Measurements from ENCODE around the gene LIPH. TPM values are rescaled to one million over a fixed set of nuclear protein-coding genes. Genes with fewer than 3 reads are reported as not detected.

Gene LIPH
- 1.1 and 2.3 TPM in 2 replicates for total RNA-seq
- polyA plus RNA-seq: 0.40 and 1.5 TPM in 2 replicates

DNA sequence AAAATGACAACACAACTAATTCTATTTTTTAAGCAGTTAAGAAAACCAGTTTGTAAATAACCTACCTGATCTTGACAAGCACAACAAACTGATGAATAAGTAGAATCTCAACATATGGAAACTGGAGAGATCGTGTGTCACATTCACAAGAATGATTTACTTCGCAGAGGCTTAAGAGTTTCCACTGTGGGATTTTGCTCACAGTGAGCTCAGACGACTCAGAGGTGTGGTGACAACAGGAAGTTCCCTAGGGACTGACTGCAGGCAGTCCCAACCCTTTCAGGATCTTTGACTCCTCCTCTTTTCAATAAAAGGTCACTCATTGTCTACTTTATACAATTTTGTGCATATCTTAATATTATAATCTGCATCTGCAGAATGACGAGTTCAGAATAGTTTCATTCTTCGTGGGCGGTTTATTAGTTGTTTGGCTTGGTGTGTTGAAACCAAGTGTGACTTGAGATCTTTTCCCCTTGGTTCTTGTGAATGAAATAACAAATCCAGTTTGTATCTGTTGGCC, at the start of gene LIPH:
Gene LIPH (minus strand): TSS at position 231 of the 520 bp plus-strand sequence. CDS start 117 bp downstream, at position 114.
- TF ChIP-seq, protein P1, sequence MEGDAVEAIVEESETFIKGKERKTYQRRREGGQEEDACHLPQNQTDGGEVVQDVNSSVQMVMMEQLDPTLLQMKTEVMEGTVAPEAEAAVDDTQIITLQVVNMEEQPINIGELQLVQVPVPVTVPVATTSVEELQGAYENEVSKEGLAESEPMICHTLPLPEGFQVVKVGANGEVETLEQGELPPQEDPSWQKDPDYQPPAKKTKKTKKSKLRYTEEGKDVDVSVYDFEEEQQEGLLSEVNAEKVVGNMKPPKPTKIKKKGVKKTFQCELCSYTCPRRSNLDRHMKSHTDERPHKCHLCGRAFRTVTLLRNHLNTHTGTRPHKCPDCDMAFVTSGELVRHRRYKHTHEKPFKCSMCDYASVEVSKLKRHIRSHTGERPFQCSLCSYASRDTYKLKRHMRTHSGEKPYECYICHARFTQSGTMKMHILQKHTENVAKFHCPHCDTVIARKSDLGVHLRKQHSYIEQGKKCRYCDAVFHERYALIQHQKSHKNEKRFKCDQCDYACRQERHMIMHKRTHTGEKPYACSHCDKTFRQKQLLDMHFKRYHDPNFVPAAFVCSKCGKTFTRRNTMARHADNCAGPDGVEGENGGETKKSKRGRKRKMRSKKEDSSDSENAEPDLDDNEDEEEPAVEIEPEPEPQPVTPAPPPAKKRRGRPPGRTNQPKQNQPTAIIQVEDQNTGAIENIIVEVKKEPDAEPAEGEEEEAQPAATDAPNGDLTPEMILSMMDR (IDR thresholded peaks at IDR 0.05; ENCODE audit: low read depth, low read length): no peak
- H3K4me1 ChIP-seq (ENCODE audit: low read depth): peaks cover 8% of the 10 kb centered on the region
- no peak within 1 kb of the TSS for H3K4me3 ChIP-seq
- H3K27me3 ChIP-seq: no peaks in the 10 kb centered on the region
- no peaks in the 10 kb centered on the region for H3K36me3 ChIP-seq
- no peak within 1 kb of the TSS for H3K27ac ChIP-seq
- H3K9me3 ChIP-seq (ENCODE audit: low read depth): no peaks in the 10 kb centered on the region
- peak; percentile 9 to 32 for DNase-seq (ENCODE audit: low read depth in 1 of 2, low spot score in 1 of 2)

DNA sequence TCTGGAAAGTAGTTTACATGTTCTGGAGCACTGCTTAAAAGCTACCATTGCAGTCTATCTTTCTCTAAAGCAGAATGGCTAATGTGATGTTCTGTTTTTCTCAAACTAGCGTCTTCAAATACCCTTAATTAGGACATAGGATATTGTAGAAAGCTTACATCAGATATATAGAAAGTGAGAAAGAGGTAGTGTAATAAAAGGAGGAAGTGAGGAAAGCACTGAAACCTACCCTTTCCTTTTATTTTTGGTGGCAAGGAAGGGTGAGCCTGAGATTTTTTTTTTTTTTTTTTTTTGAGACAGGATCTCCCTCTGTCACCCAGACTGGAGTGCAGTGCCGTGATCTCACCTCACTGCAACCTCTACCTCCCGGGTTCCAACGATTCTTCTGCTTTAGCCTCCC, 43.1 kb upstream of the LIPH start:
- Histone ChIP-seq H3K27me3 (no peaks in the 10 kb centered on the region), H3K4me1 (ENCODE audit: low read depth) (no peaks in the 10 kb centered on the region), H3K9me3 (ENCODE audit: low read depth) (no peaks in the 10 kb centered on the region), H3K36me3 (peaks cover 13% of the 10 kb centered on the region), H3K4me3 (no peak overlapping the region), H3K27ac (no peak overlapping the region)
- no peak for DNase-seq (ENCODE audit: low read depth in 1 of 2, low spot score in 1 of 2)
- TF ChIP-seq, protein P1 (IDR thresholded peaks at IDR 0.05; ENCODE audit: low read depth, low read length): no peak

DNA sequence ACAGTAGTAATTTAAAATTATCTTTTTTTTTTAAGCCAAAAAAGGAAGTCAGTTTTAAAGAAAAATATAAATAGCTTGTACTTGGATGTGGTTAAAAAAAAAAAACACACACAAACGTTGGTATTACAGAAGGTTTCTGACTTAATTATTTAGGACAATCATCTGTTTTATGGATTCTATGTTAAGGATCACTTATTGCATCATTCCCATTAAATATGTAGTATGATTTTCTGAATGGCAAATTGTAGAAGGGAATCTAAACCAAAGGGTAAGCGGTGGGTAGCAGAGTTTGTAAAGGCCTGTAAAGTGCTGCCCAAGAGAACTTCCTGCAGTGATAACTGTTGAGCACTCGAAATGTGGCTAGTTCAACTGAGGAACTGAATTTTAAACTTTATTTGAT, 41.7 kb upstream of the LIPH start:
- H3K4me1 ChIP-seq (ENCODE audit: low read depth): no peaks in the 10 kb centered on the region
- no peaks in the 10 kb centered on the region for H3K9me3 ChIP-seq (ENCODE audit: low read depth)
- H3K36me3 ChIP-seq: peaks cover 11% of the 10 kb centered on the region
- DNase-seq (ENCODE audit: low read depth in 1 of 2, low spot score in 1 of 2): no peak
- H3K27ac ChIP-seq: no peak overlapping the region
- TF ChIP-seq, protein P1 (IDR thresholded peaks at IDR 0.05; ENCODE audit: low read depth, low read length): no peak
- H3K27me3 ChIP-seq: no peaks in the 10 kb centered on the region
- no peak overlapping the region for H3K4me3 ChIP-seq

DNA sequence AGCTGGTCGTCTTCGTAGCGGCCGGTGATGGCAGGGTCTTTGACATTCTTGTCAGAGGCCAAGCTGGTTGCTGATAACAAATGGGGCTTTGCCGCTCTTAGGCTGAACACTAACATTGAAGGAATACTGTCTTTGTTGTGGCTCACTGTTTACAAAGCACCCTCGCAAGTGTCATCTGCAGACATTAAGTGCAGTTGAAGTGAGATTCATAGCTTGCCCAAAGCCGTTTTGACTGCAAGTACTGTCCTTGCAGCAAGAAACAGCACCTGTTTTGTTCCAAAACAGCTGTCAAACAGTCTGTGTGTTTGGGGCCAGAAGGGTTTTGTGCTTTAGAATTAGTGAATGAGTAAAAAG, 34.3 kb upstream of the LIPH start:
- H3K9me3 ChIP-seq (ENCODE audit: low read depth): no peaks in the 10 kb centered on the region
- TF ChIP-seq, protein P1 (IDR thresholded peaks at IDR 0.05; ENCODE audit: low read depth, low read length): no peak
- peak overlapping the region; percentile 95 for H3K27ac ChIP-seq
- H3K36me3 ChIP-seq: no peaks in the 10 kb centered on the region
- H3K4me3 ChIP-seq: peak overlapping the region; percentile 64
- no peaks in the 10 kb centered on the region for H3K27me3 ChIP-seq
- H3K4me1 ChIP-seq (ENCODE audit: low read depth): peaks cover 4% of the 10 kb centered on the region
- no peak for DNase-seq (ENCODE audit: low read depth in 1 of 2, low spot score in 1 of 2)

DNA sequence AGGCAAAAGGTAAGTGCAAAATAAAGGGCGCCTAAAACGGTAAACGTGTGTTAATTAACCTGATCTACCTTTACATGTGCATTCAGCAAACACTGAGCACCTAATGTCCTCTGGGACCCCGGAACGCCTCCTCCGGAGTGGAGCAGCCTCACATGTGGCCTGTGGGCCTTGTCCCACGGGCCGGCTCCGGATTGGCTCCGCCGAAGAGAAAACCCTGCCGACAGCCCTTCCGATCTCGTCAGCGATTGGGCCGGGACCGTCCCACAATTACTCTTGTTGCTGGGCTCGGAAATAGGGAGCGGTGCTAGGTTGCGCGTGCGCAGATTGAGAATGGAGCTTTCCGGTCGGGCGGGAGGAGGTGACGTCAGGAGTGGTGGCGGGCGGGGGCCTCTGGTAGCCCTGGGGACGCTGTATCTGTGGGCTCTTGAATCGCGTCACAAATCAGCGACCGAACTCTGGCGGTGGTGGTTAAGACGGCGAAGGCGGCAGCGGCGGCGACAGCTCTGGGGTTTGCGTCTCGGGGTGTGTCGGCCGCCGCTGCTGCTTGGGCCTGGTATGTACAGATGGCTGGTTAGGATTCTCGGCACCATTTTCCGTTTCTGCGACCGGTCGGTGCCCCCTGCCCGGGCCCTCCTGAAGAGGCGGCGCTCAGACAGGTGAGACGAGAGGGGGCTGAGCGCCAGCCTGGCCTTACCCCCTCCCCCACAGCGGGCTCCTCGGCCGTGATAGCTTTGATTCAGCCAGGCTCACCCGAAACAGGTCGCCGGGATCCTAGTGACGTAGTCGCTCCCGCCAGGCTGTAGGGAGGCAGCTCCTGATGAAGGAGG, 33.7 kb upstream of the LIPH start, which contains the start of gene SENP2:
Gene SENP2 (plus strand): TSS at position 437 of the 827 bp plus-strand sequence. CDS start 119 bp downstream, at position 556.
- Histone ChIP-seq H3K27ac (peak within 1 kb of the TSS; percentile 95), H3K27me3 (no peaks in the 10 kb centered on the region), H3K4me3 (peak within 1 kb of the TSS; percentile 64), H3K36me3 (no peaks in the 10 kb centered on the region), H3K4me1 (ENCODE audit: low read depth) (peaks cover 4% of the 10 kb centered on the region), H3K9me3 (ENCODE audit: low read depth) (no peaks in the 10 kb centered on the region)
- TF ChIP-seq, protein P1 (IDR thresholded peaks at IDR 0.05; ENCODE audit: low read depth, low read length): no peak
- peak; percentile 99 for DNase-seq (ENCODE audit: low read depth in 1 of 2, low spot score in 1 of 2)

Data from cardiac muscle cell (in vitro differentiated cells and primary cell).